ENCODE data around the gene JMJD6. TPM values are rescaled to one million over a fixed set of nuclear protein-coding genes. Genes with fewer than 3 reads are reported as not detected.
"Not testable (repeated sequence)": the region's sequence is repeated elsewhere in the genome, so short reads cannot be mapped to it uniquely, and the experiment has no call there.

JMJD6 gene
- total and polyA plus RNA-seq, 2 experiments from 2014 or later, result 19.3 to 44.8 TPM

GRCh38 chr17:76723812-76724211 is 2.6 kb downstream of the JMJD6 start:
- DNase-seq (ENCODE audit: low spot score), result no peak
- H3K4me1 ChIP-seq (ENCODE audit: insufficient read depth), result peaks cover 24% of the 10 kb centered on the region

GRCh38 chr17:76722977-76723376 is 3.4 kb downstream of the JMJD6 start:
- H3K4me1 ChIP-seq (ENCODE audit: insufficient read depth), result peaks cover 22% of the 10 kb centered on the region
- not testable (repeated sequence) for H3K27me3 ChIP-seq; DNase-seq (ENCODE audit: low spot score); H2AFZ ChIP-seq; H4K20me1 ChIP-seq (ENCODE audit: insufficient read depth, poor library complexity, severe bottlenecking); H3K9me3 ChIP-seq (ENCODE audit: low read depth); H3K4me3 ChIP-seq; H3K9me2 ChIP-seq (replicated peaks; ENCODE audit: insufficient read depth); H3K27ac ChIP-seq; H3K4me2 ChIP-seq
- WGBS (ENCODE audit: low lambda C conversion rate, missing lambda C conversion rate), result 100% methylated on average over 8 of the region's 8 CpGs
- H3K79me2 ChIP-seq, result peaks cover 54% of the 10 kb centered on the region
- peaks cover 11% of the 10 kb centered on the region for H3K36me3 ChIP-seq (replicated peaks; ENCODE audit: insufficient read depth, low read depth)

More at GRCh38 chr17:76723812-76724211, 2.6 kb downstream of the JMJD6 start:
- no peak overlapping the region for H3K27ac ChIP-seq
- H2AFZ ChIP-seq, result no peak overlapping the region
- no peak for TF ChIP-seq EZH2phosphoT487 (IDR thresholded peaks at IDR 0.05; ENCODE audit: low read depth, severe bottlenecking, unreplicated experiment)
- no peak for TF ChIP-seq EZH2 (IDR thresholded peaks at IDR 0.05; ENCODE audit: borderline replicate concordance)
- no peak for TF ChIP-seq CTCF (IDR thresholded peaks at IDR 0.05; ENCODE audit: poor library complexity)
- H4K20me1 ChIP-seq (ENCODE audit: insufficient read depth, poor library complexity, severe bottlenecking), result peaks cover 6% of the 10 kb centered on the region
- no peaks in the 10 kb centered on the region for H3K9me2 ChIP-seq (replicated peaks; ENCODE audit: insufficient read depth)
- no peaks in the 10 kb centered on the region for H3K27me3 ChIP-seq
- WGBS (ENCODE audit: low lambda C conversion rate, missing lambda C conversion rate), result 98% methylated on average over 9 of the region's 9 CpGs
- peak overlapping the region; percentile 91 for H3K4me2 ChIP-seq
- no peak overlapping the region for H3K4me3 ChIP-seq
- H3K79me2 ChIP-seq, result peaks cover 62% of the 10 kb centered on the region
- peaks cover 11% of the 10 kb centered on the region for H3K36me3 ChIP-seq (replicated peaks; ENCODE audit: insufficient read depth, low read depth)
- H3K9me3 ChIP-seq (ENCODE audit: low read depth), result no peaks in the 10 kb centered on the region

DNA sequence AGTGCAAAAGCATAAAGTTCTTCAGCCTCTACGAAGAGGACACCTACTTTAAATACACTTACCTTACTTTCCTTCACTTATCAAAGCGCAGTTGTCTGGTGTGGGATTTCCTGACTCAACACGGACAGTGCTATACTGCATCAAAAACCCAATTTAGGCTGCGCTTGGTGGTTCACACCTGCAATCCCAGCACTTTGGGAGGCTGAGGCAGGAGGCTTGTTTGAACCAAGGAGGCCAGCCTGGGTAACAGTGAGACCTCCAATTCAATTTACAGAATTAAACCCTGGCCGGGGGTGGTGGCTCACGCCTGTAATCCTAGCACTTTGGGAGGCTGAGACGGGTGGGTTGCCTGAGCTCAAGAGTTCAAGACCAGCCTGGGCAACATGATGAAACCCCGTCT is 4.1 kb downstream of the JMJD6 start:
- Histone ChIP-seq H3K9me2 (replicated peaks; ENCODE audit: insufficient read depth) (no peaks in the 10 kb centered on the region), H3K27ac (no peak overlapping the region), H3K9me3 (ENCODE audit: low read depth) (no peaks in the 10 kb centered on the region), H3K4me1 (ENCODE audit: insufficient read depth) (peaks cover 15% of the 10 kb centered on the region), H3K4me2 (no peak overlapping the region), H3K36me3 (replicated peaks; ENCODE audit: insufficient read depth, low read depth) (peaks cover 11% of the 10 kb centered on the region), H2AFZ (no peak overlapping the region), H4K20me1 (ENCODE audit: insufficient read depth, poor library complexity, severe bottlenecking) (peaks cover 6% of the 10 kb centered on the region), H3K79me2 (peaks cover 47% of the 10 kb centered on the region), H3K27me3 (no peaks in the 10 kb centered on the region), H3K4me3 (no peak overlapping the region)
- TF ChIP-seq EZH2phosphoT487 (IDR thresholded peaks at IDR 0.05; ENCODE audit: low read depth, severe bottlenecking, unreplicated experiment), result no peak
- TF ChIP-seq EZH2 (IDR thresholded peaks at IDR 0.05; ENCODE audit: borderline replicate concordance), result no peak
- no peak for TF ChIP-seq CTCF (IDR thresholded peaks at IDR 0.05; ENCODE audit: poor library complexity)
- no peak for DNase-seq (ENCODE audit: low spot score)
- 96% methylated on average over 8 of the region's 8 CpGs for WGBS (ENCODE audit: low lambda C conversion rate, missing lambda C conversion rate)

- H4K20me1 ChIP-seq (ENCODE audit: insufficient read depth, poor library complexity, severe bottlenecking), result peaks cover 6% of the 10 kb centered on the region
These were observed 4.9 kb downstream of the JMJD6 start for GRCh38 chr17:76721463-76721862.

More at GRCh38 chr17:76721463-76721862, 4.9 kb downstream of the JMJD6 start:
- no peak for DNase-seq (ENCODE audit: low spot score)
- 96% methylated on average over 10 of the region's 10 CpGs for WGBS (ENCODE audit: low lambda C conversion rate, missing lambda C conversion rate)
- Histone ChIP-seq H3K4me1 (ENCODE audit: insufficient read depth) (peaks cover 15% of the 10 kb centered on the region), H3K9me3 (ENCODE audit: low read depth) (no peaks in the 10 kb centered on the region), H3K9me2 (replicated peaks; ENCODE audit: insufficient read depth) (no peaks in the 10 kb centered on the region), H3K4me3 (no peak overlapping the region), H3K27ac (no peak overlapping the region), H3K36me3 (replicated peaks; ENCODE audit: insufficient read depth, low read depth) (peaks cover 11% of the 10 kb centered on the region), H3K27me3 (no peaks in the 10 kb centered on the region), H2AFZ (no peak overlapping the region), H3K79me2 (peaks cover 44% of the 10 kb centered on the region), H3K4me2 (no peak overlapping the region)
- TF ChIP-seq CTCF (IDR thresholded peaks at IDR 0.05; ENCODE audit: poor library complexity) (no peak), EZH2phosphoT487 (IDR thresholded peaks at IDR 0.05; ENCODE audit: low read depth, severe bottlenecking, unreplicated experiment) (no peak), EZH2 (IDR thresholded peaks at IDR 0.05; ENCODE audit: borderline replicate concordance) (no peak)
